ENCODE data around the gene RPS10. TPM values are rescaled to one million over a fixed set of nuclear protein-coding genes. Genes with fewer than 3 reads are reported as not detected.

RPS10 gene
- 1,000 to 10,000 TPM; 1,296 to 1,320 TPM for total RNA-seq

GRCh38 chr6:34425498-34426410 is at the start of gene RPS10:
Gene RPS10 (minus strand): TSS chr6:34426069. CDS start chr6:34425221, 848 bp downstream.
- peak; percentile 90 for DNase-seq
- Mint-ChIP-seq H3K27ac (peak within 1 kb of the TSS; percentile 93), H3K27me3 (peaks cover 8% of the 10 kb centered on the region), H3K4me1 (peaks cover 40% of the 10 kb centered on the region), H3K9me3 (no peaks in the 10 kb centered on the region), H3K36me3 (ENCODE audit: low read depth) (peaks cover 40% of the 10 kb centered on the region), H3K4me3 (peak within 1 kb of the TSS; percentile 97)
- ChIA-PET CTCF (interaction anchor here (0.5 to 4.7 kb wide), 8 partner anchors 8 to 230 kb away, joined by 3 to 24 read pairs (median 4); partner anchors contain the start of genes NUDT3 and SMIM29), POLR2A (interaction anchor here (0.6 to 3.7 kb wide), 21 partner anchors 10 to 462 kb away, joined by 3 to 30 read pairs (median 5); partner anchors contain the start of genes BLTP3A, HMGA1, NUDT3 and SMIM29)

- ChIA-PET CTCF (interaction anchor here (0.7 to 1.7 kb wide), 3 partner anchors 19 to 279 kb away, joined by 3 to 7 read pairs (median 3); no protein-coding TSS in a partner anchor), POLR2A (no interaction called here)
- Mint-ChIP-seq H3K9me3 (peaks cover 4% of the 10 kb centered on the region), H3K4me1 (no peaks in the 10 kb centered on the region), H3K36me3 (ENCODE audit: low read depth) (peaks cover 4% of the 10 kb centered on the region), H3K27ac (no peak overlapping the region), H3K27me3 (peaks cover 5% of the 10 kb centered on the region), H3K4me3 (no peak overlapping the region)
- no peak for DNase-seq
These were observed 49.4 kb upstream of the RPS10 start for GRCh38 chr6:34475238-34475682.

GRCh38 chr6:34474754-34475153 is 48.9 kb upstream of the RPS10 start:
- CTCF ChIA-PET: interaction anchor here (1.7 kb wide), 1 partner anchor 19 kb away, joined by 7 read pairs; no protein-coding TSS in a partner anchor
- peaks cover 5% of the 10 kb centered on the region for H3K27me3 Mint-ChIP-seq

GRCh38 chr6:34473967-34474366 is 48.1 kb upstream of the RPS10 start:
- ChIA-PET POLR2A (no interaction called here), CTCF (no interaction called here)
- Mint-ChIP-seq H3K36me3 (ENCODE audit: low read depth) (peaks cover 4% of the 10 kb centered on the region), H3K4me3 (no peak overlapping the region), H3K27me3 (peaks cover 5% of the 10 kb centered on the region), H3K27ac (no peak overlapping the region), H3K9me3 (peaks cover 4% of the 10 kb centered on the region), H3K4me1 (no peaks in the 10 kb centered on the region)
- DNase-seq: no peak

More at GRCh38 chr6:34474754-34475153, 48.9 kb upstream of the RPS10 start:
- no peak for DNase-seq
- no peak overlapping the region for H3K4me3 Mint-ChIP-seq
- peaks cover 4% of the 10 kb centered on the region for H3K36me3 Mint-ChIP-seq (ENCODE audit: low read depth)
- no peak overlapping the region for H3K27ac Mint-ChIP-seq
- POLR2A ChIA-PET: no interaction called here
- peaks cover 4% of the 10 kb centered on the region for H3K9me3 Mint-ChIP-seq
- H3K4me1 Mint-ChIP-seq: no peaks in the 10 kb centered on the region

GRCh38 chr6:34472425-34472824 is 46.6 kb upstream of the RPS10 start:
- Mint-ChIP-seq H3K36me3 (ENCODE audit: low read depth) (peaks cover 4% of the 10 kb centered on the region), H3K4me1 (no peaks in the 10 kb centered on the region), H3K4me3 (no peak overlapping the region), H3K27ac (no peak overlapping the region), H3K9me3 (peaks cover 4% of the 10 kb centered on the region), H3K27me3 (peaks cover 8% of the 10 kb centered on the region)
- DNase-seq: no peak
- ChIA-PET CTCF (interaction anchor here (1.0 kb wide), 1 partner anchor 308 kb away, joined by 3 read pairs; no protein-coding TSS in a partner anchor), POLR2A (no interaction called here)

GRCh38 chr6:34469499-34469898 is 43.6 kb upstream of the RPS10 start:
- Mint-ChIP-seq H3K36me3 (ENCODE audit: low read depth) (no peaks in the 10 kb centered on the region), H3K4me1 (peaks cover 5% of the 10 kb centered on the region), H3K9me3 (peaks cover 4% of the 10 kb centered on the region), H3K27ac (no peak overlapping the region), H3K4me3 (no peak overlapping the region), H3K27me3 (peaks cover 30% of the 10 kb centered on the region)
- ChIA-PET POLR2A (no interaction called here), CTCF (no interaction called here)
- no peak for DNase-seq

GRCh38 chr6:34468378-34468892 is 42.6 kb upstream of the RPS10 start:
- peaks cover 36% of the 10 kb centered on the region for H3K27me3 Mint-ChIP-seq
- no peak overlapping the region for H3K27ac Mint-ChIP-seq
- H3K4me3 Mint-ChIP-seq: no peak overlapping the region
- POLR2A ChIA-PET: no interaction called here
- DNase-seq: no peak
- no peaks in the 10 kb centered on the region for H3K36me3 Mint-ChIP-seq (ENCODE audit: low read depth)
- CTCF ChIA-PET: no interaction called here
- H3K9me3 Mint-ChIP-seq: no peaks in the 10 kb centered on the region
- peaks cover 5% of the 10 kb centered on the region for H3K4me1 Mint-ChIP-seq

GRCh38 chr6:34466242-34467185 is 40.6 kb upstream of the RPS10 start:
- CTCF ChIA-PET: no interaction called here
- Mint-ChIP-seq H3K27me3 (peaks cover 41% of the 10 kb centered on the region), H3K4me3 (no peak overlapping the region), H3K4me1 (peaks cover 5% of the 10 kb centered on the region), H3K9me3 (no peaks in the 10 kb centered on the region), H3K27ac (no peak overlapping the region), H3K36me3 (ENCODE audit: low read depth) (no peaks in the 10 kb centered on the region)
- DNase-seq: no peak
- POLR2A ChIA-PET: interaction anchor here (0.6 kb wide), 1 partner anchor 51 kb away, joined by 3 read pairs; no protein-coding TSS in a partner anchor

- Mint-ChIP-seq H3K27ac (no peak within 1 kb of the TSS), H3K4me3 (no peak within 1 kb of the TSS), H3K27me3 (peaks cover 37% of the 10 kb centered on the region), H3K36me3 (ENCODE audit: low read depth) (no peaks in the 10 kb centered on the region), H3K9me3 (no peaks in the 10 kb centered on the region), H3K4me1 (peaks cover 5% of the 10 kb centered on the region)
- POLR2A ChIA-PET: interaction anchor here (0.6 kb wide), 1 partner anchor 50 kb away, joined by 3 read pairs; no protein-coding TSS in a partner anchor
- no peak for DNase-seq
- CTCF ChIA-PET: no interaction called here
These were observed 39.8 kb upstream of the RPS10 start, which contains the start of gene PACSIN1 for GRCh38 chr6:34465531-34466241. Gene PACSIN1 (plus strand): TSS chr6:34466076. CDS start chr6:34526306, 60,230 bp downstream.

GRCh38 chr6:34463849-34464248 is 38.0 kb upstream of the RPS10 start:
- Mint-ChIP-seq H3K36me3 (ENCODE audit: low read depth) (no peaks in the 10 kb centered on the region), H3K9me3 (no peaks in the 10 kb centered on the region), H3K4me1 (peaks cover 5% of the 10 kb centered on the region), H3K27me3 (peaks cover 37% of the 10 kb centered on the region), H3K4me3 (no peak overlapping the region), H3K27ac (no peak overlapping the region)
- ChIA-PET POLR2A (interaction anchor here (0.8 kb wide), 1 partner anchor 39 kb away, joined by 4 read pairs; no protein-coding TSS in a partner anchor), CTCF (interaction anchor here (7.9 kb wide), 1 partner anchor 145 kb away, joined by 79 read pairs; no protein-coding TSS in a partner anchor)
- DNase-seq: no peak

GRCh38 chr6:34463299-34463698 is 37.4 kb upstream of the RPS10 start:
- DNase-seq: no peak
- ChIA-PET POLR2A (interaction anchor here (0.8 kb wide), 1 partner anchor 38 kb away, joined by 4 read pairs; no protein-coding TSS in a partner anchor), CTCF (interaction anchor here (7.9 kb wide), 1 partner anchor 146 kb away, joined by 79 read pairs; no protein-coding TSS in a partner anchor)
- Mint-ChIP-seq H3K27me3 (peaks cover 34% of the 10 kb centered on the region), H3K4me1 (peaks cover 5% of the 10 kb centered on the region), H3K36me3 (ENCODE audit: low read depth) (no peaks in the 10 kb centered on the region), H3K27ac (no peak overlapping the region), H3K4me3 (no peak overlapping the region), H3K9me3 (no peaks in the 10 kb centered on the region)
